Measurements from ENCODE around the gene PMIS2.
"Not testable (repeated sequence)": the region's sequence is repeated elsewhere in the genome, so short reads cannot be mapped to it uniquely, and the experiment has no call there.

PMIS2 gene

DNA sequence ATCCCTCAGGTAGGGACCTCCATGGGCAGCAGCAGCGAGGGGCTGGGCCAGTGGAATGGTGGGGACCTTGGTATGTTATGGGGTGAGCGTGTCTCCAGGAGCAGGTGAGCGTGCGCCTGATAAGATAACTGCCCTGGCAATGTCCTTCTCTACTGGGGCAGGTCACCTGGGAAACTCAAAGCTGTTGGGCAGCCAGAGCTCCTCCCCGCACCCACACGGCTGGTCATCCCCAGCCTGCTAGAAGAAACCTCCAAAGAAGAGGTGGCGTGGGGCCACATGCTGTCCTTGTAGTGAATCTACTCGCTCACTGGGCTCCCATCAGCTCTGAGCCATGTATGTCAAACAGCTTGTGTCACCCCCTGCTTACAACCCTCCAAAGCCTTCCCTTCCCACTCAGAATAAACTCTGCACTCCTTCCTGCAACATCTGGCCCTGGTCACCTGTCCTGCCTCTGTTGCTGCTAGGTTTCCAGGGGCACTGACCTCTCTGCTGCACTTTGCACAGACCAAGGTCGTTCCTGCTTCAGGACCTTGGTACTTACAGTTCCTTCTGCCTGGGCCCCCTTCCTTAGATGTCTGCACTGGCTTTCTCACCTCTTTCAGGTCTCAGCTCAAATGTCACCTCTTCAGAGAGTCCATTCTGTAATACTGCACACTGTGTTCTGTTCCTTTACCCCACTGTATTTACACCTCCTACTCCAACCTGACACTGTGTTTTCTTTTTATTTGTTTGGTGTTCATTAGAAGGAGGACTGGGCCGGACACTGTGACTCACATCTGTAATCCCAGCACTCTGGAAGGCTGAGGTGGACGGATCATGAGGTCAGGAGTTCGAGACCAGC is 20.7 kb upstream of the PMIS2 start:
- Histone ChIP-seq H3K9me3 (ENCODE audit: insufficient read depth, low read depth, low read length) (no peaks in the 10 kb centered on the region), H3K27ac (ENCODE audit: low read depth, low read length) (no peak overlapping the region), H3K9ac (ENCODE audit: low read depth, low read length) (no peak overlapping the region), H3K27me3 (ENCODE audit: insufficient read depth, low read length) (no peaks in the 10 kb centered on the region), H3K4me3 (ENCODE audit: low read length) (no peak overlapping the region), H3K36me3 (ENCODE audit: insufficient read depth, low read length) (no peaks in the 10 kb centered on the region), H3K4me1 (ENCODE audit: insufficient read depth, low read length) (no peaks in the 10 kb centered on the region)
- 90% methylated on average over 12 of the region's 12 CpGs for WGBS

DNA sequence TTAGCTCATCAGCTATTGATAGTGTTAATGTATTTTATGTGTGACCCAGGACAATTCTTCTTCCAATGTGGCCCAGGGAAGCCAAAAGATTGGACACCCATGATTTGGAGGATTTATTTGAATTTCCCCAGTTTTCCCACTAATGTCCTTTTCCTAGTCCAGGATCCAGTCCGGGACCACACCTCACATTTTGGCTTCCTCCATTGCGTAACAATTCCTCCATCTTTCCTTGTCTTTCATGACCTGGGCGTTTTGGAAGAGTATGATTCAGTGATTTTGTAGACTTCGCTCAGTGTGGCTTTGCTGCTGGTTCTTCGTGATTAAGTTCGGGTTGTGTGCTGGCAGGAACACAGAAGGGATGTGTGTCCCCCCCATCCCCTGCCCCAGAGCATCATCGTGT is 19.2 kb upstream of the PMIS2 start:
- no peak overlapping the region for H3K27ac ChIP-seq (ENCODE audit: low read depth, low read length)
- H3K27me3 ChIP-seq (ENCODE audit: insufficient read depth, low read length) = no peaks in the 10 kb centered on the region
- no peaks in the 10 kb centered on the region for H3K4me1 ChIP-seq (ENCODE audit: insufficient read depth, low read length)
- H3K36me3 ChIP-seq (ENCODE audit: insufficient read depth, low read length) = no peaks in the 10 kb centered on the region
- no peak overlapping the region for H3K4me3 ChIP-seq (ENCODE audit: low read length)
- H3K9ac ChIP-seq (ENCODE audit: low read depth, low read length) = no peak overlapping the region
- WGBS = 94% methylated on average over 7 of the region's 7 CpGs
- no peaks in the 10 kb centered on the region for H3K9me3 ChIP-seq (ENCODE audit: insufficient read depth, low read depth, low read length)

DNA sequence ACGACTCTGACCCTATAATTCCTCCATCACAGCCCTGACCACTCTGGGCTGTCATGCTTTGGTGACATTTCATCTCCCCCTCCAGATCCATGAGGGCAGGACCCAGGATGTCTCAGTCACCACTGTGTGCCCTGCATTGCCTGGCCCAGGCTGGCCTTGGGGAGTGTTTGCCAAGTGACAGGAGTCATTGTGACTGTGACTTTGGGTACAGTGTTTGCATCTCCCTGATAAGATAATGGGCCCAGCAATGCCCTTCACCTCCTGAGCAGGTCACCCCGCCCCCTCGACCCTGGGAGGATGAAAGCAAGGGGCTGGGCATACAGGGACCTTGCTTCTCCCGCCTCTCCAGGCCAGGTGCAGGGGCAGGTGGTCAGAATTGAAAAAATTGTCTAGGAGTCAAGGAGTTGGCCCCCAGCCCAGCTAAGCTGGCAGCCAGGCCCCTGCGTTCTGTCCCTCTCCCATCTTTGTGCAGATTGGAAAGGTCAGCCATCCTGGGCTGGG is 16.6 kb upstream of the PMIS2 start:
- no peak overlapping the region for H3K4me3 ChIP-seq (ENCODE audit: low read length)
- H3K4me1 ChIP-seq (ENCODE audit: insufficient read depth, low read length) = no peaks in the 10 kb centered on the region
- H3K27ac ChIP-seq (ENCODE audit: low read depth, low read length) = no peak overlapping the region
- H3K36me3 ChIP-seq (ENCODE audit: insufficient read depth, low read length) = no peaks in the 10 kb centered on the region
- no peaks in the 10 kb centered on the region for H3K9me3 ChIP-seq (ENCODE audit: insufficient read depth, low read depth, low read length)
- H3K9ac ChIP-seq (ENCODE audit: low read depth, low read length) = no peak overlapping the region
- no peaks in the 10 kb centered on the region for H3K27me3 ChIP-seq (ENCODE audit: insufficient read depth, low read length)
- WGBS = 86% methylated on average over 5 of the region's 5 CpGs

DNA sequence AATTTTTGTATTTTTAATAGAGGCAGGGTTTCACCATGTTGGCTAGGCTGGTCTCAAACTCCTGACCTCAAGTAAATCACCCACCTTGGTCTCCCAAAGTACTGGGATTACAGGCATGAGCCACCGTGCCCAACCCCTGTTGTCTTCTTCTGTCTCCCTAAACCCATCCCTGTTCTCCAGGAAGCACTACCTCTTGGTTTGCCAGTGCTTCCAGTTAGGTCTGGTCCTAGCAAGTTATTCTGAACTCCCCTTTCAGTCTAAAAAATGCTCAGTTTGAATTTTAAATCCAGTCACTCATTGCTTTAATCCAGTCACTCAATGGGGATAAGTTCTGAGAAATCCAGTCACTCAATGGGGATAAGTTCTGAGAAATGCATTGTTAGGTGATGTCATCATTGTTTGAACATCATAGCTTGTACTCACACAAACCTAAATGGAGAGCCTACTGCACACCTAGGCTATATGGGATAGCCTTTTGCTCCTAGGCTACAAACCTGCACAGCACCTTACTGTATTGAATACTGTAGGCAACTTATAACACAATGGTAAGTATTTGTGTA is 14.5 kb upstream of the PMIS2 start:
- H3K4me1 ChIP-seq (ENCODE audit: insufficient read depth, low read length) = no peaks in the 10 kb centered on the region
- no peaks in the 10 kb centered on the region for H3K36me3 ChIP-seq (ENCODE audit: insufficient read depth, low read length)
- 97% methylated on average over 1 of the region's 1 CpG for WGBS
- H3K4me3 ChIP-seq (ENCODE audit: low read length) = no peak overlapping the region
- no peak overlapping the region for H3K27ac ChIP-seq (ENCODE audit: low read depth, low read length)
- no peak overlapping the region for H3K9ac ChIP-seq (ENCODE audit: low read depth, low read length)
- H3K9me3 ChIP-seq (ENCODE audit: insufficient read depth, low read depth, low read length) = peaks cover 10% of the 10 kb centered on the region
- H3K27me3 ChIP-seq (ENCODE audit: insufficient read depth, low read length) = no peaks in the 10 kb centered on the region

DNA sequence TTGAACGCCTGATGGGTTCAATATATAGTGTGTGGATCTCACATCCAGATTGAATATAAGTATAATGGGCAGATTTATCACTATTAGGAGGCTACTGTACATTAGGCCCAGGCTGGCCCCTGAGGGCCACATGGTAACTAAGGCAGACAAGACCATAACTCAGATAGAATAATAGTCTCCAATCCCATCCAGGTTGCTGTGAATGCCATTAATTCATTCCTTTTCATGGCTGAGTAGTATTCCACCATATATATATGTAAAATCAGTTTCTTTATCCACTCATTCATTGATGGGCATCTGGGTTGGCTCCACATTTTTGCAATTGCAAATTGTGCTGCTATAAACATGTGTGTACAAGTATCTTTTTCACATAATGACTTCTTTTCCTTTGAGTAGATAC is 8.1 kb upstream of the PMIS2 start:
- Histone ChIP-seq H3K27ac (ENCODE audit: low read depth, low read length) (no peak overlapping the region), H3K4me3 (ENCODE audit: low read length) (no peak overlapping the region), H3K27me3 (ENCODE audit: insufficient read depth, low read length) (no peaks in the 10 kb centered on the region), H3K9ac (ENCODE audit: low read depth, low read length) (no peak overlapping the region), H3K9me3 (ENCODE audit: insufficient read depth, low read depth, low read length) (peaks cover 10% of the 10 kb centered on the region), H3K4me1 (ENCODE audit: insufficient read depth, low read length) (no peaks in the 10 kb centered on the region), H3K36me3 (ENCODE audit: insufficient read depth, low read length) (no peaks in the 10 kb centered on the region)
- 80% methylated on average over 1 of the region's 1 CpG for WGBS

DNA sequence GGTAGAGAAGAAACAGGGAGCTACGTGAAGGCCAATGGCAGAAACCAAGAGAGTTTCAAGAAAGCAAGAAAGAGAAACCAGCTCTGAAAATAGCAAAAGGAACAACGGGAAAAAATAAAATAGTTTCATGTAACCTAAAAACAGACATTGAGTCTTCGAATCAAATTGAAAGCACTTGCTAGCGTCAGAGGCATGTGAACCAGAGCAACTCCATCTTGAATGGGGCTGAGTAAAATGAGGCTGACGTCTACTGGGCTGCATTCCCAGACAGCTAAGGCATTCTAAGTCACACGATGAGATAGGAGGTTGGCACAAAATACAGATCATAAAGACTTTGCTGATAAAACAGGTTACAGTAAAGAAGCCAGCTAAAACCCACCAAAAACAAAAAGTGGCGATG is 7.3 kb upstream of the PMIS2 start:
- WGBS = 80% methylated on average over 7 of the region's 7 CpGs
- H3K9me3 ChIP-seq (ENCODE audit: insufficient read depth, low read depth, low read length) = peaks cover 10% of the 10 kb centered on the region
- H3K9ac ChIP-seq (ENCODE audit: low read depth, low read length) = no peak overlapping the region
- no peaks in the 10 kb centered on the region for H3K36me3 ChIP-seq (ENCODE audit: insufficient read depth, low read length)
- no peak overlapping the region for H3K4me3 ChIP-seq (ENCODE audit: low read length)
- no peak overlapping the region for H3K27ac ChIP-seq (ENCODE audit: low read depth, low read length)
- H3K4me1 ChIP-seq (ENCODE audit: insufficient read depth, low read length) = no peaks in the 10 kb centered on the region
- no peaks in the 10 kb centered on the region for H3K27me3 ChIP-seq (ENCODE audit: insufficient read depth, low read length)

DNA sequence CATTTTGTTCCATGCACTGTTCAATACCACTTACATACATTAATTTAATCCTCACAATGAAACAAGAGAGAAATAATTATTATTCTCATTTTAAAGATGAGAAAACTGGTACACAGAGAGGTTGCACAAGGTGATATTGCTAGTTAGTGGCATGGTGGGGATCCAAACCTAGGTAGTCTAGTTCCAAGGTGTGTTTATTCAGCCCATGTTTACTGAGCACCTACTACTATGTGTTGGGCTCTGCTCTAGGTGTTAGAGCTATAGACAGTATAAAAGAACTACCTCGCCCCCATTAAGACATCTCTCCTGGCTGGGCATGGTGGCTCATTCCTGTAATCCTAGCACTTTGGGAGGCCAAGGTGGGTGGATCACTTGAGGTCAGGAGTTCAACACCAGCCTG is 3.2 kb upstream of the PMIS2 start:
- Histone ChIP-seq H3K27ac (ENCODE audit: low read depth, low read length) (no peak overlapping the region), H3K27me3 (ENCODE audit: insufficient read depth, low read length) (no peaks in the 10 kb centered on the region), H3K9ac (ENCODE audit: low read depth, low read length) (no peak overlapping the region), H3K36me3 (ENCODE audit: insufficient read depth, low read length) (no peaks in the 10 kb centered on the region), H3K4me1 (ENCODE audit: insufficient read depth, low read length) (no peaks in the 10 kb centered on the region), H3K4me3 (ENCODE audit: low read length) (no peak overlapping the region), H3K9me3 (ENCODE audit: insufficient read depth, low read depth, low read length) (no peaks in the 10 kb centered on the region)
- no CpG with 5 or more reads among the region's 1 CpG for WGBS

DNA sequence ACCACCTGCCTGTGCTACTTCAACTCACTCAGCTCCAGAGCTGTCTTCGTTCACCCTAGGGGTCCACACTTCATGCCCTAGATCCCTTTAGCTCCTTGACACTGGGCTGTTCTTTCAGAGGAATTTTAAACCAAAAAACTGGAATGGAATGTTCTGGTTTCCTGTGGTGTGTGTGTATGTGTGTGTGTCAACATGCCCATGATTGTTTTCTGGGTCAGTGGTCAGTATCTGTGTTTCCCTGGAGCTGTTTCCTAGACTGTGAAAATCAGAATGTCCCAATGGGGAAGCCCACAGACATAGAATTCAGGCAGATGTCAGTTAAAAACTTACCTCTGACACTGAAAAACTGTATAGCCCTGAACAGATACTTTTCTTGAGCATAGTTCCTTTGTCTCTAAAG is 1.3 kb downstream of the PMIS2 start:
- Histone ChIP-seq H3K36me3 (ENCODE audit: insufficient read depth, low read length) (no peaks in the 10 kb centered on the region), H3K27ac (ENCODE audit: low read depth, low read length) (no peak overlapping the region), H3K4me3 (ENCODE audit: low read length) (no peak overlapping the region), H3K9ac (ENCODE audit: low read depth, low read length) (no peak overlapping the region), H3K27me3 (ENCODE audit: insufficient read depth, low read length) (no peaks in the 10 kb centered on the region), H3K4me1 (ENCODE audit: insufficient read depth, low read length) (no peaks in the 10 kb centered on the region), H3K9me3 (ENCODE audit: insufficient read depth, low read depth, low read length) (no peaks in the 10 kb centered on the region)
- 71% methylated on average over 1 of the region's 1 CpG for WGBS

DNA sequence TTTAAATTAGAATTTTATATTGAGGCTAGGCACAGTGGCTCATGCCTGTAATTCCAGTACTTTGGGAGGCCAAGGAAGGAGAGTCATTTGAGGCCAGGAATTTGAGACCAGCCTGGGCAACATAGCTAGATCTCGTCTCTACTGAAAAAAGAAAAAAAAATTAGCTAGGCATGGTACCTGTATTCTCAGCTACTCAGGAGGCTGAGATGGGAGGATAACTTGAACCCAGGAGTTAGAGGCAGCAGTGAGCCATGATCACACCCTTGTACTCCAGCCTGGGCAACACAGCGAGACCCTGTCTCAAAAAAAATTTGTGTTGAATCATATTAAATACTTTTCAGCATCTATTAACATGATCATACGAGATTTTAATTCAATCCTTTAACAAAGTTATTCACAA is 4.9 kb downstream of the PMIS2 start:
- Histone ChIP-seq H3K27ac (ENCODE audit: low read depth, low read length) (no peak overlapping the region), H3K4me1 (ENCODE audit: insufficient read depth, low read length) (no peaks in the 10 kb centered on the region), H3K27me3 (ENCODE audit: insufficient read depth, low read length) (no peaks in the 10 kb centered on the region), H3K9me3 (ENCODE audit: insufficient read depth, low read depth, low read length) (no peaks in the 10 kb centered on the region), H3K9ac (ENCODE audit: low read depth, low read length) (no peak overlapping the region), H3K4me3 (ENCODE audit: low read length) (no peak overlapping the region), H3K36me3 (ENCODE audit: insufficient read depth, low read length) (no peaks in the 10 kb centered on the region)
- WGBS = 94% methylated on average over 3 of the region's 3 CpGs

DNA sequence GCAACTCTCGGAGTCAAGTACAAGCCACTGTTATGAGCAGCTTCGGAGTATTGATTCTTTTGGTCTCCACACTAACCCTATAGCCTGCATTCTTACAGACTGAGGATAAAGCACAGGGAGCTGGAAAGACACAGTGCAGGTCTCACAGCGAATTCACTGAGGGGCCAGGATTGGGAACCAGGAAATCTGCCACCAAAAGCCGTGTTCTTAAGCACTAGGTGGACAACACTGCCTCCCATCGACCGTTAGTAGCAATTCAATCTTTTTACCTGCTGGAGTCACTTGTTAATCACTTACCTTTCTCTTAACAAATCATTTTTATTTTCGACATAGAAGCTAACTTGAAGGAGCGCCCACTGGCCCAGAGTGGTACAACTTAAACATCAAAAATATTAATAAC is 6.3 kb downstream of the PMIS2 start:
- Histone ChIP-seq H3K27ac (ENCODE audit: low read depth, low read length) (no peak overlapping the region), H3K36me3 (ENCODE audit: insufficient read depth, low read length) (no peaks in the 10 kb centered on the region), H3K4me1 (ENCODE audit: insufficient read depth, low read length) (no peaks in the 10 kb centered on the region), H3K4me3 (ENCODE audit: low read length) (no peak overlapping the region), H3K27me3 (ENCODE audit: insufficient read depth, low read length) (no peaks in the 10 kb centered on the region), H3K9me3 (ENCODE audit: insufficient read depth, low read depth, low read length) (no peaks in the 10 kb centered on the region), H3K9ac (ENCODE audit: low read depth, low read length) (no peak overlapping the region)
- WGBS = 36% methylated on average over 8 of the region's 8 CpGs

DNA sequence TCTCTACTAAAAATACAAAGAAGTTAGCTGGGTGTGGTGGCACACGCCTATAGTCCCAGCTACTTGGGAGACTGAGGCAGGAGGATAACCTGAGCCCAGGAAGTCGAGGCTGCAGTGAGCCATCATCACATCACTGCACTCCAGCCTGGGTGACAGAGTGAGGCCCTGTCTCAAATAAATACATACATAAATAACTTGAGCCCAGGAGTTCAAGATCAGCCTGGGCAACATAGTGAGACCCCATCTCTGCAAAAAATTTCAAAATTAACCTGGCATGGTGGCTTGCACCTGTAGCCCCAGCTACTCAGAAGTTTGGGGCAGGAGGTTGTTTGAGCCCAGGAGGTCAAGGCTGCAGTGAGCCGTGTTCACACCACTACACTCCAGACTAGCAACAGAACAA is 9.1 kb downstream of the PMIS2 start:
- not testable (repeated sequence) for H3K36me3 ChIP-seq (ENCODE audit: insufficient read depth, low read length); H3K9ac ChIP-seq (ENCODE audit: low read depth, low read length); H3K4me3 ChIP-seq (ENCODE audit: low read length); H3K4me1 ChIP-seq (ENCODE audit: insufficient read depth, low read length); H3K27ac ChIP-seq (ENCODE audit: low read depth, low read length); H3K27me3 ChIP-seq (ENCODE audit: insufficient read depth, low read length); H3K9me3 ChIP-seq (ENCODE audit: insufficient read depth, low read depth, low read length)
- WGBS = 87% methylated on average over 3 of the region's 3 CpGs
